HepG2 (cell line): ENCODE results near the gene EPHB6. TPM values are rescaled to one million over a fixed set of nuclear protein-coding genes. Genes with fewer than 3 reads are reported as not detected.

Experiments
- ATAC-seq: fragments of 200-7000 bp; cut with Tn5 transposase; 3 replicates; pipeline ENCODE4 v1.9.1; 2020; ENCODE audit warnings: mild to moderate bottlenecking, moderate library complexity
- BruUV-seq: library from RNA; stranded (reverse); fragments of 400-500 nt; replicated peaks from 2 replicates; lab custom pipeline; 2021; lab: Mats Ljungman, UMichigan
- CTCF ChIA-PET: fragments of 300-600 bp; formaldehyde crosslinking; extraction: SDS; loops from one replicate; lab custom pipeline; 2021; ENCODE audit warnings: low total read pairs, inconsistent platforms, low intra/inter-chr PET ratio; lab: Yijun Ruan, JAX
- POLR2A ChIA-PET: fragments of 350-600 bp; sonication (Branson Sonifier 250); formaldehyde crosslinking; loops from one replicate; lab custom pipeline; 2020; ENCODE audit warnings: antibody characterized with exemption, inconsistent platforms; lab: Yijun Ruan, JAX
- DNase-seq: peaks from one replicate; pipeline ENCODE4 v3.0.0-alpha.2; 2015; ENCODE audit warnings: low spot score
- FAIRE-seq: peaks from 3 replicates; lab custom pipeline; 2011; peaks lifted over from hg19 to GRCh38; lab: Jason Lieb, UNC
- H2AFZ ChIP-seq: one replicate; pipeline ENCODE4 v1.6.1; 2011; ENCODE audit warnings: low read length, inconsistent platforms
- H3K27ac ChIP-seq: fragments of 300-600 bp; 3 replicates; pipeline ENCODE4 v1.8.0; 2011; ENCODE audit warnings: mixed run types, mild to moderate bottlenecking, mixed read lengths, low read length, inconsistent platforms; ENCODE audit not compliant: insufficient read depth; ENCODE audit errors: extremely low read length
- H3K27me3 ChIP-seq, 2 experiments: fragments of 200-600 bp in 1 of 2; 2 replicates in 1 of 2; 3 replicates in 1 of 2; pipeline versions ENCODE4 v1.6.0 to v1.8.0; 2011; ENCODE audit warnings: low read length in 2 of 2, mild to moderate bottlenecking in 2 of 2, moderate library complexity in 2 of 2, inconsistent platforms in 1 of 2; ENCODE audit not compliant: insufficient read depth in 2 of 2, control insufficient read depth in 1 of 2
- H3K36me3 ChIP-seq, 2 experiments: fragments of 200-600 bp in 1 of 2; replicated peaks in 1 of 2; 2 replicates in 1 of 2; 3 replicates in 1 of 2; pipeline versions ENCODE4 v1.5.1 to v1.8.0; 2011; ENCODE audit warnings: low read length in 2 of 2, inconsistent platforms in 1 of 2; ENCODE audit not compliant: insufficient read depth in 2 of 2, control insufficient read depth in 1 of 2
- H3K4me1 ChIP-seq: 2 replicates; pipeline ENCODE4 v1.5.1; 2012; ENCODE audit warnings: low read length, inconsistent platforms; ENCODE audit not compliant: insufficient read depth
- H3K4me2 ChIP-seq: 2 replicates; pipeline ENCODE4 v1.6.0; 2011; ENCODE audit warnings: low read depth, low read length, inconsistent platforms
- H3K4me3 ChIP-seq, 3 experiments: fragments of 200-600 bp in 1 of 3; sonication (generic), shearing (Covaris generic) in 1 of 3; replicated peaks in 1 of 3; 2 replicates each; pipeline ENCODE4 v1.5.1; 2011 to 2016; ENCODE audit warnings: low read length in 3 of 3, inconsistent platforms in 2 of 3, low read depth in 2 of 3, mild to moderate bottlenecking in 2 of 3, control low read depth in 1 of 3, mixed read lengths in 1 of 3; ENCODE audit not compliant: insufficient read depth in 1 of 3
- H3K79me2 ChIP-seq: one replicate; pipeline ENCODE4 v1.6.1; 2011; ENCODE audit warnings: low read length, inconsistent platforms; ENCODE audit not compliant: insufficient read depth
- H3K9ac ChIP-seq: 2 replicates; pipeline ENCODE4 v1.6.0; 2011; ENCODE audit warnings: mild to moderate bottlenecking, low read depth, low read length, inconsistent platforms; ENCODE audit not compliant: insufficient read depth
- H3K9me3 ChIP-seq: 2 replicates; pipeline ENCODE4 v1.5.1; 2012; ENCODE audit warnings: mild to moderate bottlenecking, low read length
- H4K20me1 ChIP-seq: 2 replicates; pipeline ENCODE4 v1.6.0; 2011; ENCODE audit warnings: inconsistent platforms, mild to moderate bottlenecking, low read length, moderate library complexity; ENCODE audit not compliant: insufficient read depth
- BCL3 ChIP-seq: sonication (generic); formaldehyde crosslinking; IDR thresholded peaks from 2 replicates; pipeline ENCODE4 v1.5.1; 2020; ENCODE audit warnings: mild to moderate bottlenecking, missing genetic modification reagents, moderate library complexity
- CENPX ChIP-seq: sonication (generic); formaldehyde crosslinking; IDR thresholded peaks from 2 replicates; pipeline ENCODE4 v1.9.0; 2021; ENCODE audit warnings: mild to moderate bottlenecking, missing genetic modification reagents, moderate library complexity
- GPN1 ChIP-seq: sonication (generic); formaldehyde crosslinking; IDR thresholded peaks from 2 replicates; pipeline ENCODE4 v1.5.1; 2020; ENCODE audit warnings: missing genetic modification reagents, borderline replicate concordance
- JUNB ChIP-seq: sonication (generic); formaldehyde crosslinking; IDR thresholded peaks from 2 replicates; pipeline ENCODE4 v1.8.0; 2022; ENCODE audit warnings: missing genetic modification reagents, mild to moderate bottlenecking, borderline replicate concordance
- MED1 ChIP-seq: sonication (generic); formaldehyde crosslinking; IDR thresholded peaks from 2 replicates; pipeline ENCODE4 v1.4.0; 2020; ENCODE audit warnings: missing genetic modification reagents
- MTF1 ChIP-seq: sonication (generic); formaldehyde crosslinking; IDR thresholded peaks from 2 replicates; pipeline ENCODE4 v1.5.0; 2020; ENCODE audit warnings: missing genetic modification reagents
- NR0B2 ChIP-seq: sonication (generic); formaldehyde crosslinking; IDR thresholded peaks from 2 replicates; pipeline ENCODE4 v1.4.0; 2020; ENCODE audit warnings: mild to moderate bottlenecking, missing genetic modification reagents
- RFXANK ChIP-seq: IDR thresholded peaks from 2 replicates; pipeline ENCODE4 v1.6.1; 2016
- TAF1 ChIP-seq: sonication (generic); formaldehyde crosslinking; IDR thresholded peaks from 2 replicates; pipeline ENCODE4 v1.4.0; 2020; ENCODE audit warnings: missing genetic modification reagents
- ZNF160 ChIP-seq: sonication (generic); formaldehyde crosslinking; IDR thresholded peaks from 2 replicates; pipeline ENCODE4 v1.8.0; 2022; ENCODE audit warnings: mild to moderate bottlenecking, inconsistent platforms, missing genetic modification reagents
- ZNF260 ChIP-seq: sonication (generic); formaldehyde crosslinking; IDR thresholded peaks from 2 replicates; pipeline ENCODE4 v1.4.0; 2020; ENCODE audit warnings: missing genetic modification reagents, low read depth, mild to moderate bottlenecking, borderline replicate concordance
- ZNF367 ChIP-seq: sonication (generic); formaldehyde crosslinking; IDR thresholded peaks from 2 replicates; pipeline ENCODE4 v1.4.0; 2020; ENCODE audit warnings: missing genetic modification reagents, borderline replicate concordance
- ZNF468 ChIP-seq: sonication (generic); formaldehyde crosslinking; IDR thresholded peaks from 2 replicates; pipeline ENCODE4 v1.8.0; 2022; ENCODE audit warnings: mild to moderate bottlenecking, moderate library complexity, missing genetic modification reagents
- ZNF512B ChIP-seq: sonication (generic); formaldehyde crosslinking; IDR thresholded peaks from 2 replicates; pipeline ENCODE4 v1.5.1; 2020; ENCODE audit warnings: missing genetic modification reagents, mild to moderate bottlenecking, borderline replicate concordance
- ZNF547 ChIP-seq: sonication (generic); formaldehyde crosslinking; IDR thresholded peaks from 2 replicates; pipeline ENCODE4 v1.5.1; 2020; ENCODE audit warnings: mild to moderate bottlenecking, missing genetic modification reagents
- ZNF567 ChIP-seq: sonication (generic); formaldehyde crosslinking; IDR thresholded peaks from 2 replicates; pipeline ENCODE4 v1.8.1; 2023; ENCODE audit warnings: mild to moderate bottlenecking, missing genetic modification reagents, borderline replicate concordance
- ZNF605 ChIP-seq: sonication (generic); formaldehyde crosslinking; IDR thresholded peaks from 2 replicates; pipeline ENCODE4 v1.8.0; 2022; ENCODE audit warnings: mild to moderate bottlenecking, missing genetic modification reagents
- ZNF777 ChIP-seq: sonication (generic); formaldehyde crosslinking; IDR thresholded peaks from 2 replicates; pipeline ENCODE4 v1.4.0; 2020; ENCODE audit warnings: missing genetic modification reagents
- WGBS: methylation state at CpG from one replicate; pipeline ENCODE4 v1.1.6; 2017; ENCODE audit warnings: low lambda C conversion rate; 5-methylcytosine and 5-hydroxymethylcytosine counted together
- in situ Hi-C: cut with HindIII; loops from 2 replicates; pipeline ENCODE4 v1.10.0; 2017; ENCODE audit warnings: low pct_unique_long_range_greater_than_20kb; ENCODE audit not compliant: extremely low pct_ligation_motif_present
- intact Hi-C: fragments of 100-400 bp; cut with micrococcal nuclease; formaldehyde crosslinking; loops from one replicate; pipeline ENCODE4 v1.10.0; 2022; ENCODE audit not compliant: unreplicated experiment
- polyA plus RNA-seq, 8 experiments: library from polyadenylated mRNA; depleted of rRNA in 3 of 8; stranded (reverse) in 7 of 8; unstranded in 1 of 8; fragments of >200 nt; fragmentation: Illumina TruSeq in 4 of 8; extraction: Trizol in 4 of 8; gene quantifications; 2 replicates each; pipeline versions ENCODE4 v1.2.1 to v1.2.3, GENCODE V29; 2011 to 2016; ENCODE audit warnings: low read depth in 4 of 8, missing spikeins in 1 of 8, mixed read lengths in 1 of 8; ENCODE audit not compliant: insufficient read depth in 1 of 8
- total RNA-seq, 5 experiments: library from RNA; depleted of rRNA; stranded (reverse); fragments of >200 nt; fragmentation: Illumina TruSeq; extraction: Trizol; gene quantifications; 2 replicates each; pipeline ENCODE4 v1.2.3, GENCODE V29; 2016; ENCODE audit warnings: low read depth in 1 of 5

The EPHB6 gene
- total and polyA plus RNA-seq, 2 of the 13 experiments (the other 11 are each of a cell fraction or from before 2014, with no cell fraction given), result not detected

- ChIA-PET CTCF (no interaction called here), POLR2A (no interaction called here)
- no peaks in the 10 kb centered on the region for H3K27me3 ChIP-seq
- H3K79me2 ChIP-seq, result no peaks in the 10 kb centered on the region
- no peak overlapping the region for H3K4me2 ChIP-seq
- BruUV-seq, result no TSS peak
- no peaks in the 10 kb centered on the region for H3K4me1 ChIP-seq
- no peaks in the 10 kb centered on the region for H3K9me3 ChIP-seq
- no peak overlapping the region for H2AFZ ChIP-seq
- intact Hi-C loops, result no loop called here
- no peaks in the 10 kb centered on the region for H4K20me1 ChIP-seq
- in situ Hi-C loops, result no loop called here
- 20% methylated on average over 3 of the region's 3 CpGs for WGBS
- H3K27ac ChIP-seq, result no peak overlapping the region
- H3K36me3 ChIP-seq, result no peaks in the 10 kb centered on the region
- H3K4me3 ChIP-seq, result no peak overlapping the region
- DNase-seq (no peak), ATAC-seq (no peak), FAIRE-seq (no peak)
- no peak overlapping the region for H3K9ac ChIP-seq
- TF ChIP-seq MTF1 (CRISPR knock-in tag), result no peak
- TF ChIP-seq ZNF605 (CRISPR knock-in tag), result no peak
- TF ChIP-seq ZNF547 (CRISPR knock-in tag), result no peak
- TF ChIP-seq MED1 (CRISPR knock-in tag), result no peak
- no peak for TF ChIP-seq ZNF160
- no peak for TF ChIP-seq ZNF777 (CRISPR knock-in tag)
- no peak for TF ChIP-seq BCL3 (CRISPR knock-in tag)
- no peak for TF ChIP-seq TAF1 (CRISPR knock-in tag)
- no peak for TF ChIP-seq ZNF468 (CRISPR knock-in tag)
- no peak for TF ChIP-seq ZNF367 (CRISPR knock-in tag)
- no peak for TF ChIP-seq NR0B2
- TF ChIP-seq RFXANK (CRISPR knock-in tag), result no peak
- TF ChIP-seq CENPX (CRISPR knock-in tag), result no peak
- no peak for TF ChIP-seq ZNF260 (CRISPR knock-in tag)
- TF ChIP-seq ZNF567, result no peak
- no peak for TF ChIP-seq ZNF512B (CRISPR knock-in tag)
- TF ChIP-seq JUNB (CRISPR knock-in tag), result no peak
- TF ChIP-seq GPN1 (CRISPR knock-in tag), result no peak
Measured at GRCh38 chr7:142836426-142836825, 18.4 kb upstream of the EPHB6 start.
